IPS DF 4.7 (cell line): ENCODE results near the gene BRME1.
"Not testable (repeated sequence)": the region's sequence is repeated elsewhere in the genome, so short reads cannot be mapped to it uniquely, and the experiment has no call there.

ENCODE experiments used
- DNase-seq: peaks from one replicate; pipeline ENCODE4 v3.0.0-alpha.2; 2013; ENCODE audit warnings: low spot score; ENCODE audit errors: extremely low read depth

The BRME1 gene

DNA sequence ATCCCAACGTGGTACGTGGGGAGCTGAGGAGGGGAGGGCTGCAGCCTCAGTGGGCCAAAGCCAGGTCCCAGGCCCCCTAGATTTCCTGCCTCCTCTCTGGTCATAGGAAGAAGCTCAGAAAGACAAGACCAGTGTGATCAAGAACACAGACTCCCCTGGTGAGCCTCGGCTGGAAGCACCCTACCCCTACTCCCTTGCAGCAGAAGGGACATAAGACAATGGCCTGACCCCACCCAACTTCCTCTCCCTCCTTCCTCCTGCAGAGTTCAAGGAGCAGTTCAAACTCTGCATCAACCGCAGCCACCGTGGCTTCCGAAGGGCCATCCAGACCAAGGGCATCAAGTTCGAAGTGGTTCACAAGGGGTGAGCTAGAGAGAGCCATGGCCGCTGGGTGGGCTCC lies 20.8 kb upstream of the BRME1 start:
- no peak for DNase-seq

DNA sequence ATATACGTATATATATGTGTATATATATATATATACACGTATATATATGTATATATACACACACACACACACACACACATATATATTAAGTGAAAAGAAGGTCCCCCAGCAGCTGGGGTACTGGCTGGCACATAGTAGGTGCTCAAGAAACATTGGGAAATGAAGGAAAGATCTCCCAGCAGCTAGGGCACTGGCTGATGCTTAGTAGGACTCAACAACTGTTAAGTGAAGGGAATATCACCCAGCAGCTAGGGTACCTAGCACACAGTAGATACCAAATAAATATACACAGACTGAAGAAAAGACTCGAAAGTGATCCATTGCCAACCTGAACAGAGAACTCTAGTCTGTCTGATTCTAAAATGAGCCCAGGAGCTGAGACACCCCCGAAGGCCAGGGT lies 20.1 kb upstream of the BRME1 start:
- DNase-seq = no peak

DNA sequence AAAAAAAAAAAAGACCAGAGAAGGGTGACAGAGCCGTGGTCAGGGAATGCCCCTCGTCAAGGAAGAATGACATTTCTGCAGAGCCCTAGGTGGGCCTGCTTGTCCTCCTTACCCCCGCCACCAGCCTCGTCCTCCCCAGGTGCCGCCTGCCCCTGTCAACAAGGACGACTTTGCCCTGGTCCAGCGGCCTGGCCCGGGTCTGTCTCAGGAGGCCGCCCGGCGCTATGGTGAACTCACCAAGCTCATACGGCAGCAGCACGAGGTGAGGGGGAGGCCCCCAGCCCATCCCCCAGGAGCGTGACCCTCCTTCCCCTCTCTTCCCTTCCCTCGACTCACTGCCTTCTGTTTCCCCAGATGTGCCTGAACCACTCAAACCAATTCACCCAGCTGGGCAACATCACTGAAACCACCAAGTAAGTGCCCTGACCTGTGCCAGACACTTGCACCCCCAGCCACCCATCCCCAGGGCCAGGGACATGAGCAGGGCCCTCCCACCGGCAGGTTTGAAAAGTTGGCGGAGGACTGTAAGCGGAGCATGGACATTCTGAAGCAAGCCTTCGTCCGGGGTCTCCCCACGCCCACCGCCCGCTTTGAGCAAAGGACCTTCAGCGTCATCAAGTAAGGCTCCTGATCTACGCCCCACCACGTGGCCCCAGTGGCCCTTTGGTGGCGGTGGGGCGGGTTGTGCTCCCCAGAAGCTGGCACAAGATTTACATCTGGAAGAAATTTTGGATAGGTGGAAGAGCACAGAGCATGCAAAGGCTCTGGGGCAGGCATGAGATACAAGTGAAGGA lies 17.5 kb upstream of the BRME1 start:
- no peak for DNase-seq

DNA sequence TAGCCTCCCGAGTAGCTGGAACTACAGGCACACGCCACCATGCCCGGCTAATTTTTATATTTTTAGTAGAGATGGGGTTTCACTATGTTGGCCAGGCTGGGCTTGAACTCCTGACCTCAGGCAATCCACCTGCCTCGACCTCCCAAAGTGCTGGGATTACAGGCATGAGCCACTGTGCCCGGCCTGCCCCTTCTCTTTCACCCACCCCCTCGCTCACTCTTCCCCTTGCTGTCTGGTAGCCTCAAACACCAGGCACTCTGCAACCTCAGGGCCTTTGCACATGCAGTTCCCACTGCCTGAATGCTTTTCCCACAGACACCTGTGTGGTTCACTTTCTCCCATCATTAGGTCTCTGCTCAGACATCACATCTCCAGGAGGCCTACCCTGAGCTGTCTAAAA lies 16.2 kb upstream of the BRME1 start:
- not testable (repeated sequence) for DNase-seq

DNA sequence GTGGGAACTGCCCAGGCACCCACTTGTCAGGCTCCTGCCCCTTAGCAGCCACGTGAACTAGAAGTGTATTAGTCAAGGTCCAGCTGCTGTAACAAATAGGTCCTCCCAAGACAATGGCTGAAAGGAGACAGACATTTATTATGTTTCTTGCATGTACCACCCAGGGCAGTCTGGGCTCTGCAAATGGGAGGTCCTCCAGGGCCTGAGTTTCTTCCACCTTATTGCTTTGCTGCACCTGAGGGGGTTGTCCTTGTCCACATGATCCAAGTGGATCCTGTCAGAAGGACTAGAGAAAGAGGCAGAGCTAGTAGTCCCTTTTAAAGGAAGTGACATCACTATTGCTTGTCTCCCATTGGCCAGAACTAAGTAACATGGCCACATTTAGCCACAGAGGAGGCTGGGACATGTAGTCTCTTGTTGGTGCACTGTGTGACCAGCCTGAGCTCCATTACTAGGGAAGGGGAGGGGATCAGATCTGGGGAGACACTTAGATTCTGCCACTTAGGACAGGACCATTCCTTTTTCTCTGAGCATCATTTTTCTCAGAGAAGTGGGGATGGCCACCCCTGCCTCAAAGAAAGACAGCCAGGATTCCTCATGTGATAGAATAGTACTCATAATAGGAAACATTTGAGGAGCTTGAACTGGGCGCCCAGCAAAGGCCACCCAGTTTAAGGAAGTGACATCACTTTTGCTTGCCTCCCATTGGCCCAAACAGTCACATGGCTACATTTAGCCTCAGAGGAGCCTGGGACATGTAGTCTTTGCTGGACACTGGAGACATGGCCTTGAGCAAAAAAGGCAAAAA lies 15.2 kb upstream of the BRME1 start:
- no peak for DNase-seq

DNA sequence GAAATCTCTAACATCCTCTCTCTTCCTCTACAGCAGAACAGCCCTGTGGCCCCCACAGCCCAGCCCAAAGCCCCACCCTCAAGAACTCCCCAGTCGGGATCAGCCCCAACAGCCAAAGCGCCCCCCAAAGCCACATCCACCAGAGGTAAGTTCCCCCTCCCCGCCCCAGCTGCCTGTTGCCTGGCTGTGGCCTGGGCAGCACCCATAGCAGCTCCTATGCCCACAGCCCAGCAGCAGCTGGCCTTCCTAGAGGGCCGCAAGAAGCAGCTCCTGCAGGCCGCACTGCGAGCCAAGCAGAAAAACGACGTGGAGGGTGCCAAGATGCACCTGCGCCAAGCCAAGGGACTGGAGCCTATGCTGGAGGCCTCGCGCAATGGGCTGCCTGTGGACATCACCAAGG lies 14.6 kb upstream of the BRME1 start:
- no peak for DNase-seq

DNA sequence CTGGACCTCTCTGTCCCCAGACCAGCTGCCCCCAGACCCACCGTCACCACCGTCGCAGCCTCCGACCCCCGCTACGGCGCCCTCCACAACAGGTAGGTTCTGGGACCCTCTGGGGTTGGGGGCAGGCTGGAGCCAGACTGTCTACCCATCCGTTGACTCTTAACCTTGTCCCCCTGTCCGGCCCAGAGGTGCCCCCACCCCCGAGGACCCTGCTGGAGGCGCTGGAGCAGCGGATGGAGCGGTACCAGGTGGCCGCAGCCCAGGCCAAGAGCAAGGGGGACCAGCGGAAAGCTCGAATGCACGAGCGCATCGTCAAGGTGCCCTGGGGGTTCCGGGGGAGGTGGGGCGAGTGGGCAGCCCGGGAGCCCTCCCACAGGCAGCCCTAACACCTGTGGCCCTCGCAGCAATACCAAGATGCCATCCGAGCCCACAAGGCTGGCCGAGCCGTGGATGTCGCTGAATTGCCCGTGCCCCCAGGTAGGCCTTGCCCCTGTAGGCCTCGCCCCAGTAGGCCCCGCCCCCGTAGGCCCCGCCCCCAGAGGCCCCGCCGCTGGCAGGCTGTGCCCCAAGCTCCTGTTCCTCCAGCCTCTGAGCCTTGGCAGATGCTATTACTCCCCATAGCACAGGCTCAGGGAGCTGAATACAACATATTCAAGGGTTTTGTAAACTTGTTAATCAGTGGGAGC lies 13.0 kb upstream of the BRME1 start:
- DNase-seq = no peak

DNA sequence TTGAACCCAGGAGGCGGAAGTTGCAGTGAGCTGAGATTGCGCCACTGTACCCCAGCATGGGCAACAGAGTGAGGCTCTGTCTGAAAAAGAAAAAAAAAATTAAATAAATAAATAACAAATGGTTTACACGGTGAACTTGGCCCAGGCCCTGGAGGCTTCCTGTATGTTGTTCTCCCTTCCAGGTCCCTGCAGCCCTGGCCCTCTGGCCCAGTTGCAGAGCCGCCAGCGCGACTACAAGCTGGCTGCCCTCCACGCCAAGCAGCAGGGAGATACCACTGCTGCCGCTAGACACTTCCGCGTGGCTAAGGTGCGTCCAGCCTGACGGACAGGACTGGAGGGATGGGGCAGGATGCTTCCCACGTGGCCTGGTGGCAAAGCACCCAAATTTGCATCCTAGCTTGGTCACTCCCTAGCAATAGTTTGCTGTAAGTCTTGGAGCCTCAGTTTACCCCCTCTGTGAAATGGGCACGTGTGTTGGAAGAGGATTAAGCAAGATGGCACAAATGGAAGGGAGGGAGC lies 12.0 kb upstream of the BRME1 start:
- DNase-seq = no peak

DNA sequence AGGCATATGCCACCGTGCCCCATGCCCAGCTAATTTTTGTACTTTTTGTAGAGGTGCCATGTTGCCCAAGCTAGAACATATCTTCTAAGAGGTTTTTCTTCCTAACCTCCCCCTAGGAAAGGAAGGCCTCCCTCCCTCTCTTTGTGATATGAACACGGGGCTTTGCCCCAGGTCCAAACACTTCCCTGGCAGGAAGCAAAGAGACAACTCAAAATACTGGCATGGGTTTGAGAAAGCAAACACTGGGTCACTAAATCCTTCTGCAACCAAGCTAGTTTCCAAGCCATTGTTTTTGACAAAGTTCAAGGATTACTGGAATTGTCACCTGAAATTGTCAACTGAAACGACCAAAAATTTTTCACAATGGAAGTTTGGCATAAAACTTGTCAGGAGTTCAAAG lies 8.9 kb upstream of the BRME1 start:
- no peak for DNase-seq

DNA sequence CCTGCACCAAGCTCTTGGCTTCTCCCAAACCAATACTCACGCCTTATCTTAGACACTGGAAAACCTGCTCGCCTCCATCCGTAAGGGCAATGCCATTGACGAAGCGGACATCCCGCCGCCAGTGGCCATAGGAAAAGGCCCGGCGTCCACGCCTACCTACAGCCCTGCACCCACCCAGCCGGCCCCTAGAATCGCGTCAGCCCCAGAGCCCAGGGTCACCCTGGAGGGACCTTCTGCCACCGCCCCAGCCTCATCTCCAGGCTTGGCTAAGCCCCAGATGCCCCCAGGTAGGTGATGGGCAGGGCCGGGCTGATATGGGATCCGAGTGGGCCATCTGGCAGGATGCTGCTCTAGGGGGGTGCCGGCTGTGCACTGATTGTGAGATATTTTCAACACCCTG lies 7.4 kb upstream of the BRME1 start:
- no peak for DNase-seq

DNA sequence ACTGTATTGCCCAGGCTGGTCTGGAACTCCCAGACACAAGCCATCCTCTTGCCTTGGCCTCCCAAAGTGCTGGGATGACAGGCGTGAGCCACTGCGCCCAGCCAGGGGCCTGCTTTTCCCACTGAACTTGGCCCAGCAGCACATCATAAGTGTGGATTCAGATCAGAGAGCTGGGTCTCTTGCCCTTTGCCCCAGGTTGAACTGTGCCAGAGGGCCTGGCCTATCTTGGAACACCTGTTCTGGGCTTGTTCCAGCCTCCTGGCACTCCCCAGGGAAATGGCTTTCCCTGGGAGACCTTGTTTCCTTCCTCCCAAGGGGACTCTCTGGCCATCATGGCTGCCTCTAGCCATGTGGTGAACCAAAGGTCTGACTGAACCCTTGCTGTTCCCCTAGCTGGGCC lies 3.5 kb upstream of the BRME1 start:
- DNase-seq = no peak

DNA sequence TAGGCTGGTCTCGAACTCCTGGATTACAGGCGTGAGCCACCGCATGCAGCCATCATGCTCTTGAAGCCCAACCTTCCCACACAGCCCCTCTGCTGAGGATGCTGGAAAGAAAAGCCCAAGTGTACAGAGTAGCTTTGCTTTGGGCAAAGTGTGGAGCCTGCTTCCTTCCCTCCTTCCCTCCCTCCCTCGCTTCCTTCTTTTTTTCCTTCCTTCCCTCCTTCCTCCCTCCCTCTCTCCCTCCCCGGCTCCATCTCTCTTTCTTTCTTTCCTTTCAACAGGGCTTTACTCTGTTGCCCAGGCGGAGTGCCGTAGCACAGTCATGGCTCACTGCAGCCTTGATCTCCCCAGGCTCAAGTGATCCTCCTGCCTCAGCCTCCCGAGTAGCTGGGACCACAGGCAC lies 2.8 kb upstream of the BRME1 start:
- DNase-seq = no peak

DNA sequence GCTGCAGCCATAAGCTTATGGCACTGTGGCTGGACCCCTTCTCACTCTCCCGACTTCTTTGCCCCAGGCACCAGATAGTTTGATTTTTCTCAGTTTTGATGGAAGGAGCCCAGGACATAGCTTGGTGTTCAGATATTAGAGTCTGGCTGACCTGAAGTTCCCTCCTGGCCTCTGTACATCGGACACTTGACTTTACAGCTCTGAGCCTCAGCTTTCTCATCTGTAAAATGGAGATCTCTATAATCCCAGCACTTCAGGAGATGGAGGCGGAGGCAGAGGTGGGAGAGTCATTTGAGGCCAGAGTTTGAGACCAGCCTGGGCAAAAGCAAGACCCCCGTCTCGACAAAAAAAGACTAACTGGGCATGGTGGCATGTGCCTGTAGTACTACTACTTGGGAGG lies 993 bp upstream of the BRME1 start:
- no peak for DNase-seq

DNA sequence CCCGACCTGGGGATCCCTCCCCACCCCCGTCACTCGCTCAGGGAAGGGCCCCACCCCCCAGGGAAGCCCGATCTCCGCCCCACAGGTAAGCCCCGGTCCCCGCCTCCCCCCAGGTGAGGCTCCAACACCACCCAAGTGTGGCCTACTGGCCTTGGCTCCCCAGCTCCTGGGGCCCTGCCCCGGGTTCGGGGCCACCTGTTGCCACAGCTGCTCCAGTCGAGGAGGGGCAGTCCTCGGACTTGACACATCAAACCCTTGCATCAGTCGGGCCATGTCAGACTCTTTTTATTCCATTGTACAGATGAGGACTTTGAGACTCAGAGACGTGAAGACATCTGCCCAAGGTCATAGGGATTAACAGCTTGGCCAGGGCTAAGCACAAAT lies 596 bp upstream of the BRME1 start:
- no peak for DNase-seq

DNA sequence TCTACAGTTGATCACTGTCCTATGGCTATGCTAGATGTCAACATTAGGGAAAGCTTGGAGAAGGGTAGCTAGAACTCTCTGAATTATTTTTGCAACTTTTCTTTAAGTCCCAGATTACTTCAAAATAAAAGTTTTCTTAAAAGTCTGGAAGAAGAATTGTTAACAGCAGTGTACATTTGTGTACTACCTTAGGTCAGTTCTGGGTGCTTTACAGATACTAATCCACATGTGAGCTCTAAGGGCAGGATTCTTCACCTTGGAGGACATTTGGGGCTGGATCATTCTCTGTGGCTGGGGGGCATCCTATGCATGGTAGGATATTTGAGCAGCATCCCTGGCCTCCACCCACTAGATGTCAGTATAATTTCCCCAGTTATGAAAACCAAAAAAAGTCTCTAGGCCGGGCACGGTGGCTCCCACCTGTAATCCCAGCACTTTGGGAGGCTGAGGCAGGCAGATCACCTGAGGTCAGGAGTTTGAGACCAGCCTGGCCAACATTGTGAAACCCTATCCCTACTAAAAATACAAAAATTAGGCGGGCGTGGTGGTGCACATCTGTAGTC lies 2.8 kb downstream of the BRME1 start:
- no peak for DNase-seq

DNA sequence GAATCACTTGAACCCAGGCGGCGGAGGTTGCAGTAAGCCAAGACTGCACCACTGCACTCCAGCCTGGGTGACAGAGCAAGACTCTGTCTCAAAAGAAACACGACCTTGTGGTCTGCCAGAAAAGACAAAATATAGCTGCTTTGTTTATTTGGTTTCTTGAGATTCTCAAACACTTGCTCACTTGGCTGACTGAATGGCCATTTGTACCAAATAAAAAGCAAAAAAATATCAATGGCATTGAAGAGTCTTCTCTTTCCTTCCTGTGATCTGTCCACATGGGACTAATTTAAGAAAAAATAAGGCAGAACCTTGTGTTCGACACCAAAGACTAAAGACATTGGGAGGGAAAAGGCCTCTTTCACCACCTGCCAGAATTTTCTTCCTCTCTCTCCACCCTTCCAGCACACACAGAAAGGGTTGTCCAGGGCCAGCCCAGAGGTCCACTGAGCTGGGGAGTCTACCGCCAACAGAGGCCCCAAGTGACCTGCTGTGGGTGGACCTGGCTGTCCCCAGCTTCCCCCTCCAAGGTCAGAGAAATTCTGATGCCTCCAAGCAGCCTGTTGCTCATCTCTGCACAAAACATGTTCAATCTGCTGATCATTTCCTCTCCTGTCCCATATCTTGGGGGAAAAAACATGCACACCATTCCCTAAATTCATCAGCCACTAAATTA lies 5.9 kb downstream of the BRME1 start:
- no peak for DNase-seq

DNA sequence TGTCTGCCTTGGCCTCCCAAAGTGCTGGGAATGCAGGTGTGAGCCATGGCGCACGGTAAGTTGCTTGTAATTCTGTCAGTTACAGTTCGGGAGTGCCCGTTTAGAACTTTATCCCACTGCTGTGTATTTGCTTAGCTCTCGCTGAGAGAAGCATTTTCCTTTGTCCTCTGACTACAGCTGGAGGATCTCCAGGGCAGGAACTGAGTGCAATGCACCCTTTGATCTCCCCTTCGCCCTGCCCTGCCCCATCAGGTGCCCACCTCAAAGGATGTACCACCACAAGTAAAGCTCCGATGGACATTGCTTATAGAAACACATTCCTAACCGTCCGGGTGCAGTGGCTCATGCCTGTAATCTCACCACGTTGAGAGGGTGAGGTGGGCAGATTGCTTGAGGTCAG lies 6.5 kb downstream of the BRME1 start:
- no peak for DNase-seq

DNA sequence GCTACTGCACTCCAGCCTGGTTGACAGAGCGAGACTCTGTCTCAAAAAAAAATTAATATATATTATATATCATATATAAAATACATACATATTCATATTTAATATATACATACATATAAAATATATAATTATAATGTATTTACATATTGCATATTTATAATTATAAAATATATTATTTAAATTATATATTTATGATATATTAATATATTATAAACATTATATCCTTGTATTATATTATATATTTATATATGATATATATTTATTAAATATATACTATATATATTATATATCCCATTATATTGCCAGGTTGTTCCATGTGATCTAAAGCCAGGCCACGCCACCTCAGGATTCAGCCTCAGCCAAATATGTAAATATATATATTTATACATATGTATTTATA lies 9.7 kb downstream of the BRME1 start:
- no peak for DNase-seq

DNA sequence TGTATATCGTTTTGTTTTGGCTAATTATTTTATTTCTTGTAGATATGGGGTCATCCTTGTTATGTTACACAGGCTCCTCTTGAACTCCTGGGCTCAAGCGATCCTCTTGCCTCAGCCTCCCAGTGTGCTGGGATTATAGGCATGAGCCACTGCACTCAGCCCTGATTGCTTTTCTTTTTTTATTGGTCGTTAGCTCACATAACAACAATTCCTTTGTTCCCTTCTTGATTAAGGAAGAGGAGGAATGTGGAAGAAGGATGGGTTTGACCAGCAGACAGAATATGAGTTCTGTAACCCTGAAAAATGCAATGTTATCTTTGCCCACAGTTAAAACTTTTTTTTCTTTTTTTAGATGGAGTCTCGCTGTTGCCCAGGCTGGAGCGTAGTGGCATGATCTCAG lies 11.4 kb downstream of the BRME1 start:
- no peak for DNase-seq

DNA sequence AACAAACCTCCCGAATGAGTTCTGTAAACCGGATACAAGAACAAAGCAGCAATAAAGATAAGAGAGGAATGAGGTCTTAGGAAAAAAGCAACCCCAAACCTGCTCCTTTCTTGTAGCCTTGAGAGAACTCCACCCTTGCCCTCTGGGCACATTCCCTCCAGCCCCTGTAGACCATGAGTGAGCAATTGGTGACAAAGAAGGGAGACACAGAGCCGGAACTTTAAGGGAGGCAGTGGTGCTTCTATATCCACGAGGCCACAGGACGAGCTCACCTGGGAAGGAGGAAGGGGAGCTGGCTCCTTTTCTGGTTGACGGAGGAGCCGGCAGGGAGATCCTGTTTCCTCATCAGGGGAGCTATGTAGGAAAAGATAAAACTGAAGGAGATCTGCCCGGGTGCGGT lies 13.0 kb downstream of the BRME1 start:
- no peak for DNase-seq

DNA sequence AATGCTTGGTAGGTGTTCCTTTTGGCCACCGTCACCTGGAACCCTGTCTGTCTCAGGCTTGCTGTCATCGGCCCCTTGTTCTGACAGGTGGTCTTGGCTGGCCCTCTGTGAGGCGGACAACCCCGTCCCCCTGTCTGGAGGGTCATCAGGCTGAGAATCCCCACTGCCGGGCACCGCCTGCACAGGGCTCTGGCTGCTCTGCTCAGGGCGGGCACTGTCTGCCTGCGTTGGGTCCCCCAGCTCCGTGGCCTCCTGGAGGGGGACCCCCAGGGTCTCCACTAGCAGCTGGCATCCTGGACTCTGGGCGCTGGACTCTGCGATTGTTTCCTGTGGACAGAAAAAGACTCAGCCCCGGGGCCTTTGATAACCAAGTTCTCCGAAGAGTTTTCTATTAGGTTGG lies 15.8 kb downstream of the BRME1 start:
- no peak for DNase-seq
